Tibial artery (tissue), 4 donors: ENCODE measurements around the gene ATP5MC2.

Experiments used
- DNase-seq, 2 donors: peaks; one replicate each; pipeline ENCODE4 v3.0.0-alpha.2; 2019
- H3K27ac ChIP-seq, 2 donors: fragments of 200-600 bp; sonication (generic) in 1 of 2; 1 replicate in 1 of 2; 2 replicates in 1 of 2; pipeline ENCODE4 v1.5.1; 2018 to 2019; ENCODE audit warnings: mild to moderate bottlenecking in 1 of 2
- H3K27me3 ChIP-seq, 2 donors: fragments of 200-600 bp; sonication (generic) in 1 of 2; one replicate each; pipeline versions ENCODE4 v1.5.1 to v1.6.0; 2016 to 2019
- H3K36me3 ChIP-seq, 3 donors: fragments of 200-600 bp; sonication (generic) in 2 of 3; one replicate each; pipeline ENCODE4 v1.5.1; 2016 to 2019; ENCODE audit warnings: mild to moderate bottlenecking in 2 of 3
- H3K4me1 ChIP-seq, 4 donors: fragments of 200-600 bp; sonication (generic) in 2 of 4; 1 replicate in 3 of 4; 2 replicates in 1 of 4; pipeline ENCODE4 v1.5.1; 2016 to 2019
- H3K4me3 ChIP-seq, 2 donors: fragments of 200-600 bp; sonication (generic) in 1 of 2; 1 replicate in 1 of 2; 2 replicates in 1 of 2; pipeline ENCODE4 v1.5.1; 2018 to 2019; ENCODE audit warnings: mild to moderate bottlenecking in 2 of 2
- H3K9me3 ChIP-seq, 3 donors: fragments of 200-600 bp; sonication (generic) in 1 of 3; one replicate each; pipeline ENCODE4 v1.5.1; 2016 to 2019
- CTCF ChIP-seq, 2 experiments: fragments of 200-600 bp in 1 of 2; fragments of 450-650 bp in 1 of 2; IDR thresholded peaks; one replicate each; pipeline ENCODE4 v1.5.1; 2017 to 2019; ENCODE audit warnings: antibody characterized with exemption in 2 of 2, mild to moderate bottlenecking in 1 of 2, moderate library complexity in 1 of 2
- intact Hi-C: fragments of 100-400 bp; cut with DNase I; formaldehyde crosslinking; loops from one replicate; pipeline ENCODE4 v1.15.0; 2023; ENCODE audit warnings: low total_unique reads

The ATP5MC2 gene

GRCh38 chr12:53617700-53618099 is 58.2 kb downstream of the ATP5MC2 start:
- peak overlapping the region; percentile 29 to 42 for H3K4me3 ChIP-seq
- peak overlapping the region; percentile 52 to 57 for H3K27ac ChIP-seq
- no peaks in the 10 kb centered on the region for H3K27me3 ChIP-seq
- intact Hi-C loops, result no loop called here
- peaks cover 0 to 8% (median 8%) of the 10 kb centered on the region in 3 donors for H3K36me3 ChIP-seq
- TF ChIP-seq CTCF (IDR thresholded peaks at IDR 0.05), result no peak
- H3K4me1 ChIP-seq, result peaks cover 0 to 84% (median 38%) of the 10 kb centered on the region in 4 donors
- no peaks in the 10 kb centered on the region for H3K9me3 ChIP-seq
- DNase-seq, result no peak

- Histone ChIP-seq H3K9me3 (no peaks in the 10 kb centered on the region), H3K27me3 (no peaks in the 10 kb centered on the region), H3K4me1 (peaks cover 0 to 84% (median 38%) of the 10 kb centered on the region in 4 donors), H3K27ac (peak overlapping the region; percentile 52 to 57), H3K4me3 (peak overlapping the region in 1 of 2 donors; percentile 15), H3K36me3 (peaks cover 0 to 13% (median 8%) of the 10 kb centered on the region in 3 donors)
- intact Hi-C loops, result no loop called here
- no peak for TF ChIP-seq CTCF (IDR thresholded peaks at IDR 0.05)
- no peak for DNase-seq
These were observed 58.9 kb downstream of the ATP5MC2 start for GRCh38 chr12:53616950-53617349.
